HG02798 (cell line): Measurements from ENCODE around the gene LEKR1.
"Not testable (repeated sequence)": the region's sequence is repeated elsewhere in the genome, so short reads cannot be mapped to it uniquely, and the experiment has no call there.

Experiments
- ATAC-seq: cut with Tn5 transposase; IDR thresholded peaks from one replicate; pipeline ENCODE4 v1.9.1; 2021; ENCODE audit warnings: mild to moderate bottlenecking; ENCODE audit not compliant: unreplicated experiment, poor library complexity

Gene LEKR1

DNA sequence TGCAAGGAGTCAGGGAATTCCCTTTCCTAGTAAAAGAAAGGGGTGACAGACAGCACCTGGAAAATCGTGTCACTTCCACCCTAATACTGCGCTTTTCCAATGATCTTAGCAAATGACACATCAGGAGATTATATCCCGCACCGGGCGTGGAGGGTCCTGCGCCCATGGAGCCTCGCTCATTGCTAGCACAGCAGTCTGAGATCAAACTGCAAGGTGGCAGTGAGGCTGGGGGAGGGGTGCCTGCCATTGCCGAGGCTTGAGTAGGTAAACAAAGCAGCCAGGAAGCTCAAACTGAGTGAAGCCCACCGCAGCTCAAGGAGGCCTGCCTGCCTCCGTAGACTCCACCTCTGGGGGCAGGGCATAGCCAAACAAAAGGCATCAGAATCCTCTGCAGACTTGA, 140.2 kb downstream of the LEKR1 start:
- not testable (repeated sequence) for ATAC-seq

DNA sequence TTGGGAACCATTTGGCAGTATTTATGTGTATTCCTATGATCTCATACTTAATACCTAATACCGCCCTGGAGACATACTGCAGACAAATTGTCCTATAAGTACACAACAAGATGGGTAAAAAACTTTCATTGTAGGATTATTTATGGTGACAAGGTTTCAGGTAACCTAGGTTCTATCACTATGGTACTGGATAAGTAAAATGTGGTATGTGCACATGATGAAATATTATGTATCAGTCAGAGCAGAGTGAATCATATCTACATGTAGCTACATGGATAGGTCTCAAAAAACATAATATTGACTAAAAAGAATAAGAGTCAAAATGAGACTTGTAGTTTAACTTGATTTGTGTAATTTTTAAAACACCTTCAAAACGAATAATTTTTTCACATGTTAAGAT, 147.8 kb downstream of the LEKR1 start:
- ATAC-seq: no peak

DNA sequence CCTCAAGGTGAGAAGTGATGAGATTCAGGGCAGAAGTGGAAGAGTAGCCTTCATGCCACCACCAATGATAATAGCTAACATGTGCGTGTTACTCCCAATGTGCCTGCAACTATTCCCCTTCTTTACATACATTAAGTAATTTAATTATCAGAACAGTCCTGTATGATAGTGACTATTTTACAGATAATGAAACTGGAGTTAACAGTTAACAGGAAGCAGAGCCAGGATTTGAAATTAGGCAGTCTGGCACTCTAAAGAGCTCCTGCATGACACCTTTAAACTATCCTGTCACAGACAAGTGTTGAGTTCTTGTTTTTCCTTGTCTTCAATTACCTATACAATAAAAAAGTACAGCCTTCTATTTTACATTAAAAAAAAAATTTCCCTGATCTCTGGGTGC, 148.8 kb downstream of the LEKR1 start:
- ATAC-seq: no peak

DNA sequence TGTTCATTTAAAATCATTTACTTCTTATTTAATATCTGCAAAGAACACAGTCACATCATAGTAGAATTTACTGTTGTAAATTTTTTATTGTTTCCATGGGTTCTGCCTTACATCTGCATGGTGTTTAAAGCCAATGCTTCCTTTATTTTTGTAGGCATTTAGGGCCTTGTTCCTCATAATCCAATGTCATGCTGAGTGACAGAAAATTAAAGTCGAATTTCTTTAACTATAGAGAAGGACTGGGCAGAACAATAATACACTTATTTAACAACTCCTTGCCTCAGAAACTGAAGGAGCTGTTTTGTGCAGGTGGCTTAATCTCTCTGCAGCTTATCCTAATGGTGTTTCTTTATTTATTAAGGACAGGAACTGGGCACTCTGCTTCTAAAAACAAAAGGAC, 149.6 kb downstream of the LEKR1 start:
- ATAC-seq: no peak

DNA sequence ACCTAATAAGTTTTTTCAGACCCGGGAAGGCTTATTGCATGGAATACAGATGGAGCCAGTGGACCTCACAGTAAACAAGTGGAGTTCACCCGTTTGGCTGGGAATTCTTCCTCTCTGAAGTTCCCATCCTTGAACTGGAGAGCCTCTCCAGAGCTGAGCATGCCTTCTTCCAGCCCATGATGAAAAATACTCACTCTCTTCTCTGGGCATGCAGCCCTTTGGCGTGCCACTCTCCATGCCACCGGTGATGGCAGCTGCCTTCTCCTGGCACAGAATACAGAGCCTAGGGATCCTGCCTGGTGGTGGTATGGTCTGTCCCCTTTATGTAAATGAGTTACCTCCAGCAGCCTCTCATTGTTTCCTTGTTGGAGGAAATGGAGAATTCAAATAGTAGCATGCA, 150.8 kb downstream of the LEKR1 start:
- no peak for ATAC-seq

DNA sequence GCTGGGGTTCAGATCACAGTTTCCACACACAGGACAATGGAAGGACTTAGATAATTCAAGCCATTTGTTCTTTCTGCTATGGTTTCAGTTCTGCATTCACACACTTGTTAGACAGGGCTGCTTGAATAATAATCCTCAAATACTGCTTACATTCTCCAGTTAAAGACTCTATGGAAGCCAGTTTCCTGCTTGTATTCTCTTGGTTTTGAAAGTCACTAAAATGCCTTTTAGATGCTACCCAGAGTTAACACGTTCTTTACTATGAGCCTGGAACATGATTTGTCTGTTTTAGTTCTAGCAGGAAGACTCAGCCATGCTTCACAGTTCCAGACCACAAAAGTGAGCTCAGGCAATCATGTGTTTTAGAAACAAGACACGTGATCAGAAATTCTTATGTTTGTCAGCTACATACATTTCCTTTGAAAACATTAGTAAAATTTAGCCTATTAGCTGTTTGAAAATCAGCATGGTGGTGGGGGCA, 152.4 kb downstream of the LEKR1 start:
- ATAC-seq: peak; percentile 93

DNA sequence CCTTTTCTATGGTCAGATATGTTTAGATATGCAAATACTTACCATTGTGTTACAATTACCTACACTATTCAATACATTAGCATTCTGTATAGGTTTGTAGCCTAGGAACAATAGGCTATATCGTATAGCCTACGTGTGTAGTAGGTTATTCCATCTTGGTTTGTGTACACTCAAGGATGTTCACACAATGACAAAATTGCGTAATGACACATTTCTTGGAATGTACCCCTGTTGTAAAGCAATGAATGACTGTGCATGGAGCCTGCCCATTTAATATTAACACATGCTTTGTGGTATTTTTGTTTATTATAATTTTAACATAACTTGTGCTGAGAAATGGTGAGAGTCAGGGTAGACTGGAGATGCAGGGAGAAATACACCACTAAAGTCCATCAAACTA, 154.9 kb downstream of the LEKR1 start:
- ATAC-seq: no peak

DNA sequence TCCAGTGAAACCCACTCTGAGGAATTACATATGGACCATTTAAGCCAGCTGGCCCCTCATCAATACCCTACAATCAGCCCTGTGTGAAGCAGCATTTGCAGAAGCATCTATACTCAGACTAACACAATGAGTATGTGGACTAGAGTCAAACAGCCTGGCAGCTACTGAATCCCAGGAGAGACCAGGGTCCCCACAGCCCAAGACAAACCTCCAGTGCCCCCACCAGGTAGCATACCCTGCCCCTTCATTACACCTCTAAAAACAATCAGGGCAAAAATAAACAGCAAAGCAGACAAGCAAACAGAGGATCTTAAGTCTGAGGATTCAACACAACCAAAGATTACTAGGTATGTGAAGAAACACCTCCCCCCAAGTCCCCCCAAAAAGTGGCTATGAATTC, 157.4 kb downstream of the LEKR1 start:
- ATAC-seq: no peak

DNA sequence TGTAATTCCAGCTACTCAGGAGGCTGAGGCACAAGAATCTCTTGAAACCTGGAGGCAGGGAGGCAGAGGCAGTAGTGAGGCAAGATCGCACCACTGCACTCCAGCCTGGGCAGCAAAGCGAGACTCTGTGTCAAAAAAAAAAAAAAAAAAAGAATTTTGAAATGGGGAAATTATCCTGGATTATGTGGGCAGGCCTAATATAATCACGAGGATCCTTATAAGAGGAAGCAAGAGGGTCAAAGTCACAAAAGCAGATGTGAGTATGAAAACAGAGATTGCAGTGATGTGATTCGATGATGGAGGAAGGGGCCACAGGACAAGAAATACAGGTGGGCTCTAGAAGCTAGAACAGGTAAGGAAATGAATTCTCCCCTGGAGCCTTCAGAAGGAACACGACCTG, 159.6 kb downstream of the LEKR1 start:
- ATAC-seq: no peak

DNA sequence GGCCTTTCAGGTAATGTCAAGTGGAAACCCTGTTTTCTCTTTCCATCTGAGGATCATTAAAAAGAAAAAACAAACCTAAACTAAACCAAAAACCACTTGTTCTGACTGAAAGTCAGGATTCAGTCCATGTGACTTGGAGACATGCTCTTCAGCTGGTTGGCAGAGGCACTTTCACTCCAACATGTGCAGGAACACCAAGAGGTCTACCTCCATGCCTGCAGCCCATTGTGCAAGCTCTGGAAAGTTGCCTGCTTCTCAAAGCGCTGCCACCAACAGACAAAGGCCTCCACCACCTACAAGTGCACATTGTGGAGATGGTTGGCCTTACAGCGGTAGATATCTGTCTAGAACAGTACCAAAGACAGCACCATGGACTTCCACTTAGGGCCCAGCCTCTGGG, 161.8 kb downstream of the LEKR1 start:
- no peak for ATAC-seq

DNA sequence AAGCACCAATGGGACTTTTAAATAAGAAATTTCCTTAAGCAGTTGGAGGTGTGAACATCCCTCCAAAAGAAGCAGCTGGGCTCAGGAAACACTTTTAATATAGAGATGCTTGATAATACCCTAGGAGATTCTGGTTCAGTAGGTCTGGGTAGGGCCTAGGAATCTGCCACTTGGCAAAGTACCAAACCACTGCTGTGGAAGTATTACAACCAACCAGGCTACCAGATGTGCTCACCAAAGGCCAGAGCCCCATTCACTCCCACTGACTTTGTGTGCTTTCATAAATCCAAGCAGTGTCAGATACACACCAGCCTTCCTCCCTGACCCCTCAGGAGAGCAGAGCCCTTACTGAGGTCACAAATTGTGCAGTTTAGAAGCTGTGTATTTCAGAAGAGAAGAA, 171.2 kb downstream of the LEKR1 start:
- ATAC-seq: no peak

DNA sequence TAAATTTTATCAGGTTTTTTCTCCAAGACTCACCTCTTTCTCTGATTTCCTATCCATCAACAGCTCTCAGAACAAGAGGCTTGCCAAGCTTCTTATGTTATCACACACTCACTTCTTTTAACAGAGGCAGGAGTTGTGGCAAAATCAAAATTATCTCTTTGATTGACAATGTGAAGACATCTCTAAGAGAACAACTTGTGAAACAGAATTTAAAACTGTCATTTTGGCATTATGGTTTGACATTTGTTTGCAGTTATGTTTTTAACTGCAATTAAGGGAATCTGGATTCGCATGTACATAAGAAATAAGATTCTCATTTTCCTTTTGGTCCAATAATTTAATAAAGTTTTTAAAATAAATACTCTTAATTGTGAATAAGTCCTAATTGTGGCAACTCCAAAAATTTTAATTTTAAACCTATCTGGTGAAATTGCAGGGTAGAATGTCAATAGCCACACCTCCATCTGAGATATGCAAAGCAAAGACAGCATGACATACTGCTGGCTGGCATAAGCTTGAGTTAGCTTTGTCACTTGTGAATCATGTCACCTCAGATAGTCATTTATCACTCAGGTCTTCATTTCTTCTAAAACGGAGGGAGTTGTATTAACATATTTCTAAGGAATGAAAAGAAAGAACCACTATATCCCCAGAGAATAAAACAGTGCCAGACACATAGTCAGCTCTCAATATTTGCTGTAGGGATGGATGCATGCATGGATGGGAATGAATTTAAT, 175.2 kb downstream of the LEKR1 start:
- ATAC-seq: no peak

DNA sequence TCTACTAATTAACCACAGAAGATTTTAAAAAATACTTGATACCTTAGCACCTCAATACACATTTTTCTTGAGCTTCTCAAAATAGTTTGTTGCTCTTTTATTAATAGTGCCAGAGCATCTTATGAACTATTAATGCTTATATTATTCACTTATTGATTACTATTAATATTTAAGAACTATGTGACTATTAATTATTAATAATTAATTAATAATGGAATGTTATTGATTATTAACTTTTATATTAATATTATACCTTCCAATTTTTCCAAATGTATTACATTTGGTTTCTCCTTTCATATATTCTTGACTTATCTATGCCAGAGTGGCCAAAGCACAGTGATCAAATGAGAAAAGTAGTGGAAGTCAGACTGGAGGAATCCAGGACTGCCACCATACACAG, 195.5 kb downstream of the LEKR1 start:
- ATAC-seq: no peak

DNA sequence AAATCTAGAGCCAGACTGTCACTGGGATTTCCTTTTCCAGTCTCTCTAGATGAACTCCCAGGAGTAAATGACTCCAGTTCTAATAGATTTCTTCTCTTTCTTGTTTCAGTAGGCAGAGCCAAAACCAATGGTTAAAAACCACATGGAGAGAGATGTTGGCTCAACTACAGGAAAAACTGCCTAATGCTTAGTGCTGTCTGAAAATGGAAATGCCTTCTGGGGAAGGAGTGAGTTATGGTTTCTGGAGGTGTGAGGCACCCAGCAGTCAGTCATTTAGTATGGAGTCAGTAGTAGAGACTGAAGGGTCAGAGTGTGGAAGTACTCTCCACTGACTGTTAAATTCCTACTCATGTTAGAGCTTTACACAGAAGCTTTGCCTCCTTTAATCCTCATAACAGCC, 197.1 kb downstream of the LEKR1 start:
- ATAC-seq: no peak

DNA sequence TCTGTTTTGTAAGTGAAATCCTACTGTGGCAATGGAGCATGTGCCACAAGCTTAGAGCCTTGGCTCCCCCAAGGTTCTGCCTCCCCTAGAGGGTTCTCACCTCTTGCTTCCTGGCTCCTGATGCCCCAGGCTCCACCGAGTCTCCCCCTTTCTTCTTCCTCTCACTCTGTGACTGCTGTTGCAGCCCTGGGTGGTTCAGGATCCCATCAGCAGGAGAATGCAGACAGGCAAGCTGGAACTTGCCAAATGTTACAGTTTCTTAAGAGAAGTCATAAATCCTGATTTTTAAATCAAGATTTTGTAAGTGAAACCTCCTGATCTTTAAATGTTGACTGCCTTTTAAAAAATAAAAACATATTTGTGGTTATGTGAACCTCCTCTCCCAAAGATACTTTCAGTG, 199.9 kb downstream of the LEKR1 start:
- no peak for ATAC-seq

DNA sequence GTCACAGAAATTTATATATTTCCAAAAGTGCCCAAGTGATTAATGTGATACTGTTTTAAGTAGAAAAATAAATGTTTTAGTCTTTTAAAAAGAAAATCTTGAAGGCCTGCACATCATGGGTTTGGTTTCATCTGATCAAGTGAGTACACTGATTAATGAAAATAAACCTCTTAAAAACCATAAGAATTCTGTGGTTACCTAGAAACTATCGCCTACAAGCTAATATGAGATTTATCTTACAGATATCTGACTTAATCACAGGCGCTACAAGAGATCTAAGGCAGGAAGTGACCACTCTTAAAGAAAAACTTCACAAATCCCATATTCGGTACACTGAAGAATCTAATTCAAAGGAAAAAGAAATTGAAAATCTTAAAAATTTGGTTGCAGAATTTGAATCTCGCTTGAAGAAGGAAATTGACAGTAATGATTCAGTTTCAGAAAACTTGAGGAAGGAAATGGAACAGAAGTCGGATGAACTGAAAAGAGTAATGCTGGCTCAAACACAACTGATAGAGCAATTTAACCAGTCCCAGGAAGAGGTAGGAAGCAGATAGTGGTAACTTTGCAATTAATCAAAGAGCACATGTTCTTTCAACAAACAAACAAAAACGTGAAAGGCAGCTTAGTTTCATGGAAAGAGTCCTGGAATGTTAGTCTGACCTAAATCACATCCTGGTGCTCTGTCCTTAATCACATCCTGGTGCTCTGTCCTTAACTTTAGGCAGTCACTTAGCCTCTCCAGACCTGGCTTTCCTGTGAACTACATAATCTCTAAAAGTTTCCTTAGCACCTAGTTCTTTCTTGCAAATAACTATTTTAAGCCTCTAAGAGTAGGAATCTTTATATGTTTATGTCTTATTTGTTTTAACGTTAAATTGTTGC, 201.9 kb downstream of the LEKR1 start:
- no peak for ATAC-seq

DNA sequence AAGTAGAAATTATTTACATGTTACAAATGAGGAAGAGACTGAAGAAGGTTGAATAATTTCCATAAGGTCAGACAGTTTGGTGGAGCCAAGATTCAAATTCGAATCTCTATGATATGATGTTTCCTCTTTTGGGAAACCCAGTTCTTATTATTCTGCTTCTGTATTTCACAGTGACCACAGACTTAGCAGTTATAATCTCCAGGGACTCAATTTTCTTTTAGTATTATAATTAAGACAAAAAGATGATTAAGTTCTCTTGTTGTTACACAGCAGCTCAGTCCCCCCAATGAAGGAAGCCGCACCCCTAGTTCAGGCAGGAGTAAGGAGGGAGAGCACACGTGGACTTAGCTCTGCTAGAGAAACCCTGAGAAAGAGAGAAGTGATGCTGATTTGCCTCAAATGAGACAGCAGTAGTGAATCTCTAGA, 203.2 kb downstream of the LEKR1 start:
- peak; percentile 61 for ATAC-seq

DNA sequence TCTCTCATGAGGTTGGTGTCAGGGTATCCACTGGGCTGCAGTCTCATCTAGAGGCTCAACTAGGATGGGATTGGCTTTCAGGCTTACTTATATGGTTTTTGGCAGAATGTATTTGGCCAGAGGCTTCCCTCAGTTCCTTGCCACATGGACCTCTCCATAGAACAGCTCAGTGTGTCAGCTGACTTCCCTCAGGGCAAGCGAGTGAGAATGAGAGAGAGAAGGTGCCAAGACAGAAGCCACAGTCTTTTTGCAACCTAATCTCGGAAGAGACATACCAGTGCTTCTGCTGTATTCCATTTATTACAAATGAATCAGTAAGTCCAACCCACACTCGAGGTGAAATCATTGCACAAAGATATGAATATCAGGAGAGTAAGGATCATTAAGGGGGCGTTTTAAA, 204.6 kb downstream of the LEKR1 start:
- ATAC-seq: no peak

DNA sequence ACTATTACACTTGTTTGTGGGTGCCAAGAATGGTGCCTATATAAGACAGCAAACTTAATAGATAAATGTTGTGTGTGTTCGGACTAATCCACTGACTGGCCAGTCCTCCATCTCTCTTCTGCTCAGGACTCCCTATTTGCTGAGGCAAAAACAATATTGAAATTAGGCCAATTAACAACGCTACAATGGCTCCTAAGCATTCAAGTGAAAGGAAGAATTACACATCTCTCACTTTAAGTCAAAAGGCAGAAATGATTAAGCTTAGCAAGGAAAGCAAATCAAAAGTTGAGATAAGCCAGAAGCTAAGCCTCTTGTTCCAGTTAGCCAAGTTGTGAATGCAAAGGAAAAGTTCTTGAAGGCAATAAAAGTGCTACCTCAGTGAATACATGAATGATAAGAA, 206.8 kb downstream of the LEKR1 start:
- ATAC-seq: no peak

DNA sequence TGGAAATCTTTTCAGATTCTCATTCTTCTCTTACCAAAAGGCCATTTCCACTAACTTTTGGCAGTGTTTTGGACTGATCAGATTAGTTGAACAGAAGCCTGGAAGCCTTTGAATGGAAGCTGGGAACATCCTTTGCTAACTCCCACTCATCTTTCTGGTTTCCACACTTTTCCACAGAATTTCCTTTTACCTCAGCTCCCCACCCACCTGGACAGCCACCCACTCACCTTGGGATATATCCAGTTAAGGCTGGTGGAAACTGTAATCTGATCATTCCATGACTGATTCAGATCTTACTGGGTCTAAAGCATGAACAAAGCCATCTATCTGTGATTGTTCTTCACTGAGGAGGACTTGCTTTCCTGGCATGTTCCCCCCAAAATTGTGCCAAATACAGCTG, 214.3 kb downstream of the LEKR1 start:
- no peak for ATAC-seq

DNA sequence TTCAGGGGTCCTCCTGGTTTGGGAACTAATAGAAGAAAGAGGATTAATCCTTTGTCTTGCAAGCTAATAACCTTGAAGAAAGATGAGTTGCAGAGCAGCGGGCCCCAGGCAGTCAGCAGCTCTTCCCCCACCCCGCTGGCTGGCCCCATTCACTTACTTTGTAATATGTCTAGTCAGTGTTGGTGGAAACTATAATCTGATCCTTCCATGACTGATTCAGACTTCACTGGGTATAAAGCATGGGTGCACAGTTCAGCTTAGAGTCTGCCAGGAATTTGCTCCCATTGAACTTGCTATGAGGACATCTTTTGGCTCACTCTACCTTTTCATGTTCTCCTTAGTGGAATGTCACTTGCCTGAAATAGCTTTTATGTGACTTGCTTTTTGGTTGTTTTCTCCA, 216.1 kb downstream of the LEKR1 start:
- ATAC-seq: no peak

DNA sequence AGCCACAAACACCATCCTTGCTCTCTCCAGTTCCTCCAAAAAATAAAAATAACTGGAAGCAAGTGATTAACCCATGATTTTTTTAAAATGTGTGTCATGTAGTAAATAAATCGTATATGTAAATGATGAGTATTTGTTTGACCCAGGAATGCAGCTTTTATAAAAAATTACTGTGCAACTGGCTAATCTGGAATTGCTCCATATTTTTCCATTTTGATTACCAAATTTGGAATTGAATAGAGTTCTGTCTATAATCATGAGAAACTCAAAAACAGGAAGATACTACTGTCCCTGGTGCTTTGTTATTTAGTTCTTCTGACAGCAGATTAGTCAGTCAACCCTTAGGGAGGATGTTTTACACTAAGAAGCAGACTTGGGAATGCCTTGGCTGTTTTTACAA, 217.6 kb downstream of the LEKR1 start:
- ATAC-seq: no peak
